Vagina (tissue), 2 donors: ENCODE measurements around the gene AMMECR1. TPM values are rescaled to one million over a fixed set of nuclear protein-coding genes. Genes with fewer than 3 reads are reported as not detected.

Experiments
- DNase-seq, 2 donors: peaks; one replicate each; pipeline ENCODE4 v3.0.0-alpha.2; 2017; ENCODE audit errors: extremely low spot score in 2 of 2
- H3K27ac ChIP-seq: fragments of 200-600 bp; sonication (generic); one replicate; pipeline ENCODE4 v1.5.1; 2019
- H3K27me3 ChIP-seq: fragments of 200-600 bp; sonication (generic); one replicate; pipeline ENCODE4 v1.5.1; 2019
- H3K36me3 ChIP-seq, 2 donors: fragments of 200-600 bp; sonication (generic); one replicate each; pipeline ENCODE4 v1.5.1; 2017 to 2019
- H3K4me1 ChIP-seq: fragments of 200-600 bp; sonication (generic); one replicate; pipeline ENCODE4 v1.5.1; 2019
- H3K4me3 ChIP-seq, 2 donors: fragments of 200-600 bp; sonication (generic); 1 replicate in 1 of 2; 2 replicates in 1 of 2; pipeline ENCODE4 v1.5.1; 2016 to 2019
- H3K9me3 ChIP-seq: fragments of 200-600 bp; sonication (generic); one replicate; pipeline ENCODE4 v1.5.1; 2019
- CTCF ChIP-seq, 3 experiments: fragments of 450-650 bp in 2 of 3; fragments of 200-600 bp in 1 of 3; sonication (generic) in 1 of 3; IDR thresholded peaks; one replicate each; pipeline ENCODE4 v1.5.1; 2017 to 2019; ENCODE audit warnings: antibody characterized with exemption in 3 of 3, mild to moderate bottlenecking in 2 of 3, moderate library complexity in 2 of 3
- POLR2A ChIP-seq, 2 donors: fragments of 450-650 bp; IDR thresholded peaks; one replicate each; pipeline ENCODE4 v1.6.1; 2017; ENCODE audit warnings: antibody characterized with exemption in 2 of 2, mild to moderate bottlenecking in 2 of 2, moderate library complexity in 2 of 2
- POLR2AphosphoS5 ChIP-seq, 2 donors: sonication (generic); formaldehyde crosslinking; IDR thresholded peaks; one replicate each; pipeline ENCODE4 v1.9.0; 2017; ENCODE audit warnings: antibody characterized with exemption in 2 of 2, mild to moderate bottlenecking in 2 of 2, low read depth in 1 of 2; ENCODE audit not compliant: insufficient read depth in 1 of 2
- intact Hi-C: fragments of 100-400 bp; cut with DNase I; formaldehyde crosslinking; loops from one replicate; pipeline ENCODE4 v1.15.1; 2023
- total RNA-seq: library from RNA; depleted of rRNA; stranded (reverse); fragments of >200 nt; gene quantifications from one replicate; pipeline ENCODE4 v1.2.3, GENCODE V29; 2016

Gene AMMECR1
- 8.1 TPM for total RNA-seq

GRCh38 chrX:110317820-110318663, at the start of gene AMMECR1:
Gene AMMECR1, minus strand, starts transcription at chrX:110318085. Its CDS starts 14 bp downstream, at chrX:110318071.
- peaks cover 8% of the 10 kb centered on the region for H3K4me1 ChIP-seq
- no peaks in the 10 kb centered on the region for H3K36me3 ChIP-seq
- TF ChIP-seq POLR2A (IDR thresholded peaks at IDR 0.05) (peak in 1 of 2 donors; percentile 36), POLR2AphosphoS5 (IDR thresholded peaks at IDR 0.05; ENCODE audit: insufficient read depth in 1 of 2, low read depth in 1 of 2) (peak in 1 of 2 donors; percentile 66), CTCF (IDR thresholded peaks at IDR 0.05) (no peak)
- no peak for DNase-seq
- H3K27ac ChIP-seq: peak within 1 kb of the TSS; percentile 84
- no peaks in the 10 kb centered on the region for H3K27me3 ChIP-seq
- peak within 1 kb of the TSS; percentile 68 to 69 for H3K4me3 ChIP-seq
- intact Hi-C loops: no loop called here
- no peaks in the 10 kb centered on the region for H3K9me3 ChIP-seq

GRCh38 chrX:110363244-110363643, 45.4 kb upstream of the AMMECR1 start:
- H3K27me3 ChIP-seq: no peaks in the 10 kb centered on the region
- no peak overlapping the region for H3K4me3 ChIP-seq
- no peaks in the 10 kb centered on the region for H3K36me3 ChIP-seq
- no peaks in the 10 kb centered on the region for H3K4me1 ChIP-seq
- H3K27ac ChIP-seq: no peak overlapping the region
- intact Hi-C loops: no loop called here
- no peaks in the 10 kb centered on the region for H3K9me3 ChIP-seq
- TF ChIP-seq CTCF (IDR thresholded peaks at IDR 0.05) (no peak), POLR2A (IDR thresholded peaks at IDR 0.05) (no peak), POLR2AphosphoS5 (IDR thresholded peaks at IDR 0.05; ENCODE audit: insufficient read depth in 1 of 2, low read depth in 1 of 2) (no peak)
- no peak for DNase-seq

GRCh38 chrX:110359273-110359672, 41.4 kb upstream of the AMMECR1 start:
- Histone ChIP-seq H3K36me3 (no peaks in the 10 kb centered on the region), H3K4me3 (no peak overlapping the region), H3K27me3 (no peaks in the 10 kb centered on the region), H3K27ac (no peak overlapping the region), H3K4me1 (no peaks in the 10 kb centered on the region), H3K9me3 (no peaks in the 10 kb centered on the region)
- DNase-seq: no peak
- TF ChIP-seq CTCF (IDR thresholded peaks at IDR 0.05) (no peak), POLR2AphosphoS5 (IDR thresholded peaks at IDR 0.05; ENCODE audit: insufficient read depth in 1 of 2, low read depth in 1 of 2) (no peak), POLR2A (IDR thresholded peaks at IDR 0.05) (no peak)
- intact Hi-C loops: no loop called here

- no peaks in the 10 kb centered on the region for H3K4me1 ChIP-seq
- TF ChIP-seq CTCF (IDR thresholded peaks at IDR 0.05): no peak
- no peak for TF ChIP-seq POLR2A (IDR thresholded peaks at IDR 0.05)
- TF ChIP-seq POLR2AphosphoS5 (IDR thresholded peaks at IDR 0.05; ENCODE audit: insufficient read depth in 1 of 2, low read depth in 1 of 2): no peak
- intact Hi-C loops: no loop called here
These were observed 40.7 kb upstream of the AMMECR1 start, which contains the start of gene RTL9 for GRCh38 chrX:110358548-110358947. Gene RTL9, plus strand, starts transcription at chrX:110358848. Its CDS starts 91,770 bp downstream, at chrX:110450618.

GRCh38 chrX:110346681-110347080, 28.8 kb upstream of the AMMECR1 start:
- intact Hi-C loops: no loop called here
- DNase-seq: no peak
- Histone ChIP-seq H3K4me1 (no peaks in the 10 kb centered on the region), H3K27ac (no peak overlapping the region), H3K27me3 (no peaks in the 10 kb centered on the region), H3K36me3 (no peaks in the 10 kb centered on the region), H3K9me3 (no peaks in the 10 kb centered on the region), H3K4me3 (no peak overlapping the region)
- TF ChIP-seq CTCF (IDR thresholded peaks at IDR 0.05) (no peak), POLR2AphosphoS5 (IDR thresholded peaks at IDR 0.05; ENCODE audit: insufficient read depth in 1 of 2, low read depth in 1 of 2) (no peak), POLR2A (IDR thresholded peaks at IDR 0.05) (no peak)

More at GRCh38 chrX:110358548-110358947, 40.7 kb upstream of the AMMECR1 start, which contains the start of gene RTL9:
- Histone ChIP-seq H3K36me3 (no peaks in the 10 kb centered on the region), H3K9me3 (no peaks in the 10 kb centered on the region), H3K27me3 (no peaks in the 10 kb centered on the region), H3K4me3 (no peak within 1 kb of the TSS), H3K27ac (no peak within 1 kb of the TSS)
- DNase-seq: no peak
